HEK293 (cell line): ENCODE data around the gene RNF31.

ENCODE experiments used
- CTCF ChIA-PET: fragments of 350-600 bp; formaldehyde crosslinking; extraction: SDS; loops from one replicate; lab custom pipeline; 2021; ENCODE audit warnings: antibody characterized with exemption; lab: Yijun Ruan, JAX
- POLR2A ChIA-PET: fragments of 300-600 bp; formaldehyde crosslinking; extraction: SDS; loops from one replicate; lab custom pipeline; 2020; ENCODE audit warnings: antibody characterized with exemption, inconsistent platforms; lab: Yijun Ruan, JAX
- H3K27ac ChIP-seq: fragments of 200-500 bp; sonication (Bioruptor generic); 2 replicates; pipeline ENCODE4 v1.5.1; 2014; ENCODE audit warnings: low read depth, low read length, control low read depth, inconsistent platforms; ENCODE audit errors: extremely low read depth
- H3K36me3 ChIP-seq, 2 experiments: fragments of 200-500 bp in 1 of 2; sonication (Bioruptor generic) in 1 of 2; 1 replicate in 1 of 2; 2 replicates in 1 of 2; pipeline ENCODE4 v1.5.1; 2014 to 2017; ENCODE audit warnings: inconsistent platforms in 2 of 2, low read length in 2 of 2; ENCODE audit not compliant: control insufficient read depth in 2 of 2, insufficient read depth in 1 of 2
- H3K4me1 ChIP-seq: fragments of 200-500 bp; sonication (Bioruptor generic); 2 replicates; pipeline ENCODE4 v1.5.1; 2014; ENCODE audit warnings: mild to moderate bottlenecking, low read length, inconsistent platforms; ENCODE audit not compliant: control insufficient read depth, insufficient read depth
- H3K4me3 ChIP-seq: 2 replicates; pipeline ENCODE4 v1.5.1; 2011; ENCODE audit warnings: low read depth, mild to moderate bottlenecking, control low read depth, low read length, moderate library complexity
- H3K9me3 ChIP-seq: fragments of 200-500 bp; sonication (Bioruptor generic); 2 replicates; pipeline ENCODE4 v1.5.1; 2014; ENCODE audit warnings: low read depth, low read length, inconsistent platforms; ENCODE audit not compliant: control insufficient read depth, insufficient read depth
- GLIS2 ChIP-seq: fragments of 450-650 bp; formaldehyde crosslinking; IDR thresholded peaks from 2 replicates; pipeline ENCODE4 v1.5.1; 2016; ENCODE audit warnings: missing biosample characterization, missing genetic modification characterization
- KLF1 ChIP-seq: fragments of 450-650 bp; formaldehyde crosslinking; IDR thresholded peaks from 2 replicates; pipeline ENCODE4 v1.5.1; 2016; ENCODE audit warnings: missing biosample characterization, missing genetic modification characterization
- KLF7 ChIP-seq: fragments of 450-650 bp; formaldehyde crosslinking; IDR thresholded peaks from 2 replicates; pipeline ENCODE4 v1.5.1; 2016; ENCODE audit warnings: missing biosample characterization, missing genetic modification characterization, borderline replicate concordance
- KLF8 ChIP-seq: fragments of 450-650 bp; formaldehyde crosslinking; IDR thresholded peaks from 2 replicates; pipeline ENCODE4 v1.5.1; 2016; ENCODE audit warnings: missing biosample characterization, missing genetic modification characterization
- MZF1 ChIP-seq: fragments of 450-650 bp; formaldehyde crosslinking; IDR thresholded peaks from 2 replicates; pipeline ENCODE4 v1.5.1; 2017; ENCODE audit warnings: missing biosample characterization, missing genetic modification characterization, borderline replicate concordance
- OSR2 ChIP-seq: fragments of 450-650 bp; formaldehyde crosslinking; IDR thresholded peaks from 2 replicates; pipeline ENCODE4 v1.5.1; 2016; ENCODE audit warnings: missing biosample characterization, missing genetic modification characterization
- PRDM1 ChIP-seq: fragments of 450-650 bp; formaldehyde crosslinking; IDR thresholded peaks from 2 replicates; pipeline ENCODE4; 2016; ENCODE audit warnings: missing biosample characterization, missing genetic modification characterization
- RBAK ChIP-seq: fragments of 450-650 bp; formaldehyde crosslinking; IDR thresholded peaks from 2 replicates; pipeline ENCODE4 v1.5.1; 2016; ENCODE audit warnings: missing biosample characterization, missing genetic modification characterization
- TRIM28 ChIP-seq: IDR thresholded peaks from 2 replicates; pipeline ENCODE4 v1.6.1; 2011; ENCODE audit warnings: low read length, control low read depth, borderline replicate concordance
- ZNF112 ChIP-seq: fragments of 450-650 bp; formaldehyde crosslinking; IDR thresholded peaks from 2 replicates; pipeline ENCODE4 v1.5.0; 2017; ENCODE audit warnings: missing biosample characterization, missing genetic modification characterization
- ZNF133 ChIP-seq: fragments of 450-650 bp; formaldehyde crosslinking; IDR thresholded peaks from 2 replicates; pipeline ENCODE4 v1.5.1; 2016; ENCODE audit warnings: missing biosample characterization, missing genetic modification characterization
- ZNF2 ChIP-seq: fragments of 450-650 bp; formaldehyde crosslinking; IDR thresholded peaks from 2 replicates; pipeline ENCODE4 v1.5.1; 2016; ENCODE audit warnings: missing biosample characterization, missing genetic modification characterization
- ZNF214 ChIP-seq: fragments of 450-650 bp; formaldehyde crosslinking; IDR thresholded peaks from 2 replicates; pipeline ENCODE4 v1.5.1; 2017; ENCODE audit warnings: missing biosample characterization, mild to moderate bottlenecking, missing genetic modification characterization, borderline replicate concordance
- ZNF239 ChIP-seq: fragments of 450-650 bp; formaldehyde crosslinking; IDR thresholded peaks from 2 replicates; pipeline ENCODE4 v1.5.1; 2016; ENCODE audit warnings: missing biosample characterization, missing genetic modification characterization
- ZNF266 ChIP-seq: fragments of 450-650 bp; formaldehyde crosslinking; IDR thresholded peaks from 2 replicates; pipeline ENCODE4 v1.5.1; 2016; ENCODE audit warnings: missing biosample characterization, missing genetic modification characterization, low read depth
- ZNF335 ChIP-seq: fragments of 450-650 bp; formaldehyde crosslinking; conservative IDR thresholded peaks from 2 replicates; pipeline ENCODE4 v1.5.1; 2016; ENCODE audit warnings: missing biosample characterization, missing genetic modification characterization
- ZNF423 ChIP-seq: fragments of 450-650 bp; formaldehyde crosslinking; IDR thresholded peaks from 2 replicates; pipeline ENCODE4 v1.5.1; 2016; ENCODE audit warnings: missing biosample characterization, missing genetic modification characterization
- ZNF48 ChIP-seq: fragments of 450-650 bp; formaldehyde crosslinking; IDR thresholded peaks from 2 replicates; pipeline ENCODE4 v1.5.1; 2016; ENCODE audit warnings: missing biosample characterization, missing genetic modification characterization
- ZNF544 ChIP-seq: fragments of 450-650 bp; formaldehyde crosslinking; IDR thresholded peaks from 2 replicates; pipeline ENCODE4 v1.5.0; 2017; ENCODE audit warnings: missing biosample characterization, missing genetic modification characterization
- ZNF600 ChIP-seq: fragments of 450-650 bp; formaldehyde crosslinking; IDR thresholded peaks from 2 replicates; pipeline ENCODE4 v1.5.1; 2016; ENCODE audit warnings: missing biosample characterization, missing genetic modification characterization
- ZNF623 ChIP-seq: fragments of 450-650 bp; formaldehyde crosslinking; IDR thresholded peaks from 2 replicates; pipeline ENCODE4 v1.5.1; 2016; ENCODE audit warnings: missing biosample characterization, missing genetic modification characterization
- ZNF624 ChIP-seq: fragments of 450-650 bp; formaldehyde crosslinking; IDR thresholded peaks from 2 replicates; pipeline ENCODE4 v1.5.1; 2017; ENCODE audit warnings: missing biosample characterization, missing genetic modification characterization
- ZNF777 ChIP-seq: fragments of 450-650 bp; formaldehyde crosslinking; IDR thresholded peaks from 2 replicates; pipeline ENCODE4 v1.5.1; 2017; ENCODE audit warnings: missing biosample characterization, missing genetic modification characterization, borderline replicate concordance
- ZNF830 ChIP-seq: fragments of 450-650 bp; IDR thresholded peaks from 2 replicates; pipeline ENCODE4 v1.5.0; 2018; ENCODE audit warnings: missing biosample characterization, missing genetic modification characterization, low read depth, mild to moderate bottlenecking, moderate library complexity
- TF ChIP-seq, protein P1 (sequence below): fragments of 450-650 bp; formaldehyde crosslinking; conservative IDR thresholded peaks from 2 replicates; pipeline ENCODE4 v1.5.1; 2016; ENCODE audit warnings: low read depth, missing biosample characterization, missing genetic modification characterization
- TF ChIP-seq, protein P2 (sequence below): fragments of 450-650 bp; formaldehyde crosslinking; IDR thresholded peaks from 2 replicates; pipeline ENCODE4 v1.5.1; 2017; ENCODE audit warnings: missing biosample characterization, missing genetic modification characterization
- TF ChIP-seq, protein P3 (sequence below): fragments of 450-650 bp; IDR thresholded peaks from 2 replicates; pipeline ENCODE4 v1.5.1; 2018; ENCODE audit warnings: missing biosample characterization, missing genetic modification characterization

RNF31 gene

DNA sequence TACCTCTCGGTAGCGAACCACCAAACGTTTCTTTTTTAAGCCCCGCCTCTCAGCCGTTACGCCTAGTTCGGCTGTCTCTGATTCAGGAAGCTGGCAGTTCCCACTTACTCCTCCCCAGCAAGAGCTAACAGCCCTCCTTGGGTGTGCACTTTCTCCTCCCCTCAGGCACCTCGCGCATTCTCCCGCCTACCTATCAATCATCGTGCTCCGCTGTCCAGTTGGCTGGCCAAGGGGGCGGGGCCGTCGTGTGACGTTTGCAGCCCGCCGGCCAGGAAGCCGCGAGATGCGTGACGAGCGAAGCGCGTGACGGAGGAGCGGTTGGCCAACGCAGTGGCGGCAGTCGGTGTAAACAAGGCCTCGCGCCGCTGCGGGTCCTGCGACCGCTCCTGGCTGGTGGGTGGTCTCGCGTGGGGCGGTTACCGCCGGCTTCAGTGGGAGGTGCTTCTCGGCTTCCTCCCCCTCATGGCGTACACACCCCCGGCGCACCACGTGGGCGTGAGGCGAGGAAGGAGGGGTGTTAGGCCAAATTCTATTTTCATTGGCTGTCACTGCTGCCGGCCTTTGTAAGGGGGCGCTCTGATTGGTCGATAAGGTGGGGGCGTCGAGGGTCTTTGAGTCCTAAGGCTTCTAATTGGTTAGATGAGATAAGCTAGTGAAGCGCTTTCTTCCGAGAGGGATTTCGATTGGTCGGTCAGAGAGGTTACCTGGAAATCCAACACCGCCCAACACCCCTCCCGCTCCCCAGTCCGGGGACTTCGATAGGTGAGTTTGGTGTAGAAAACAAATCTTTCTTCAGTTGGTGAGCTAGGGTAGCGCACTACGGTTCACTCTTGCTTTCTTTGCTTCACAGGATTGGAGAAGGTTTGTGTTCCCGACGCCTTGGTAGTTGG, 32.5 kb upstream of the RNF31 start, which contains the start of the genes DCAF11 and NRL (continued):
- TF ChIP-seq, protein P1, sequence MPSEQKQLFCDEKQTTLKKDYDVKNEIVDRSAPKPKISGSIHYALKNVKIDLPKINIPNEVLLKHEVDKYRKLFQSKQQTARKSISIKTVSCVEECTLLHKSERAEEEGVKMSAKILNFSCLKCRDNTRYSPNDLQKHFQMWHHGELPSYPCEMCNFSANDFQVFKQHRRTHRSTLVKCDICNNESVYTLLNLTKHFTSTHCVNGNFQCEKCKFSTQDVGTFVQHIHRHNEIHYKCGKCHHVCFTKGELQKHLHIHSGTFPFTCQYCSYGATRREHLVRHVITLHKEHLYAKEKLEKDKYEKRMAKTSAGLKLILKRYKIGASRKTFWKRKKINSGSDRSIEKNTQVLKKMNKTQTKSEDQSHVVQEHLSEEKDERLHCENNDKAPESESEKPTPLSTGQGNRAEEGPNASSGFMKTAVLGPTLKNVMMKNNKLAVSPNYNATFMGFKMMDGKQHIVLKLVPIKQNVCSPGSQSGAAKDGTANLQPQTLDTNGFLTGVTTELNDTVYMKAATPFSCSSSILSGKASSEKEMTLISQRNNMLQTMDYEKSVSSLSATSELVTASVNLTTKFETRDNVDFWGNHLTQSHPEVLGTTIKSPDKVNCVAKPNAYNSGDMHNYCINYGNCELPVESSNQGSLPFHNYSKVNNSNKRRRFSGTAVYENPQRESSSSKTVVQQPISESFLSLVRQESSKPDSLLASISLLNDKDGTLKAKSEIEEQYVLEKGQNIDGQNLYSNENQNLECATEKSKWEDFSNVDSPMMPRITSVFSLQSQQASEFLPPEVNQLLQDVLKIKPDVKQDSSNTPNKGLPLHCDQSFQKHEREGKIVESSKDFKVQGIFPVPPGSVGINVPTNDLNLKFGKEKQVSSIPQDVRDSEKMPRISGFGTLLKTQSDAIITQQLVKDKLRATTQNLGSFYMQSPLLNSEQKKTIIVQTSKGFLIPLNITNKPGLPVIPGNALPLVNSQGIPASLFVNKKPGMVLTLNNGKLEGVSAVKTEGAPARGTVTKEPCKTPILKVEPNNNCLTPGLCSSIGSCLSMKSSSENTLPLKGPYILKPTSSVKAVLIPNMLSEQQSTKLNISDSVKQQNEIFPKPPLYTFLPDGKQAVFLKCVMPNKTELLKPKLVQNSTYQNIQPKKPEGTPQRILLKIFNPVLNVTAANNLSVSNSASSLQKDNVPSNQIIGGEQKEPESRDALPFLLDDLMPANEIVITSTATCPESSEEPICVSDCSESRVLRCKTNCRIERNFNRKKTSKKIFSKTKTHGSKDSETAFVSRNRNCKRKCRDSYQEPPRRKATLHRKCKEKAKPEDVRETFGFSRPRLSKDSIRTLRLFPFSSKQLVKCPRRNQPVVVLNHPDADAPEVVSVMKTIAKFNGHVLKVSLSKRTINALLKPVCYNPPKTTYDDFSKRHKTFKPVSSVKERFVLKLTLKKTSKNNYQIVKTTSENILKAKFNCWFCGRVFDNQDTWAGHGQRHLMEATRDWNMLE (tag by site-specific recombination) = no peak
- TF ChIP-seq ZNF544 (no peak), ZNF133 (tag by site-specific recombination) (no peak), KLF7 (tag by site-specific recombination) (0 out of 2 replicates have a peak, but pooled peaks have one; percentile 9), MZF1 (tag by site-specific recombination) (no peak), ZNF830 (tag by site-specific recombination) (no peak), RBAK (tag by site-specific recombination) (no peak), GLIS2 (peak; percentile 99), ZNF48 (tag by site-specific recombination) (no peak), KLF8 (tag by site-specific recombination) (peak; percentile 96), ZNF2 (no peak), ZNF624 (tag by site-specific recombination) (no peak), ZNF335 (peak; percentile 81)

DNA sequence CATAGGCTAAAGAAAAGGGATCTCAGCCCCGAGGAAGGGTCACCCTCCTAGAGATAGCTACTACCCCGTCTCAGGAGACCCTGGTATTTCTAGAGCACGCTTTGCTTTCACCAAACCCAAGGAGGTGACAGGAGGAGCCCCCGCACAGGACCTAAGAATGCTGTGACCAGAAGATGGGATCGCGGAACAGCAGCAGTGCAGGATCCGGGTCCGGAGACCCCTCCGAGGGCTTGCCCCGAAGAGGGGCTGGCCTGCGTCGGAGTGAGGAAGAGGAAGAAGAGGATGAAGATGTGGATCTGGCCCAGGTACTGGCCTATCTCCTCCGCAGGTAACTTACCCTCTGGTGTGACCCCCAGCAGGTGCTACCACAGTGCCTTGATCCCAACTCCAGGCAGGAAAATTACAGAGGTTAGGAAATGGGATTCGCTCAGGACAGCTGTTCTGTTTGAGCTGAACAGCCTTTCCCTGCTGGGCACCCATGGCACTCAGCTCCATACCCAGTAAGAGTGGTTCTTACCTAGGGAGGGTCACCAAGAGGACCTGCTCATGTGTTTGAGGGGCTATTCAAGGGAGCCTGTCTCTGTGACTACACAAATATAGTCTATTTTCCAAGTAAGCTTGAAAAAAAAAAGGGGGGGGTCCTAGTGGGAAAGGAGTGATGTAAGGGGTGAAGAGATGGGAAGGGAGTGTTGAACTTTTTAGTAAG, 31.7 kb upstream of the RNF31 start:
- Histone ChIP-seq H3K27ac (peak overlapping the region; percentile 2; the same call in 1 of the 2 replicates), H3K4me3 (peak overlapping the region; percentile 73), H3K36me3 (peaks cover 10 to 38% of the 10 kb centered on the region in 2 experiments; a peak in 2 of 3 replicates), H3K4me1 (no peaks in the 10 kb centered on the region), H3K9me3 (no peaks in the 10 kb centered on the region)
- TF ChIP-seq, protein P2, sequence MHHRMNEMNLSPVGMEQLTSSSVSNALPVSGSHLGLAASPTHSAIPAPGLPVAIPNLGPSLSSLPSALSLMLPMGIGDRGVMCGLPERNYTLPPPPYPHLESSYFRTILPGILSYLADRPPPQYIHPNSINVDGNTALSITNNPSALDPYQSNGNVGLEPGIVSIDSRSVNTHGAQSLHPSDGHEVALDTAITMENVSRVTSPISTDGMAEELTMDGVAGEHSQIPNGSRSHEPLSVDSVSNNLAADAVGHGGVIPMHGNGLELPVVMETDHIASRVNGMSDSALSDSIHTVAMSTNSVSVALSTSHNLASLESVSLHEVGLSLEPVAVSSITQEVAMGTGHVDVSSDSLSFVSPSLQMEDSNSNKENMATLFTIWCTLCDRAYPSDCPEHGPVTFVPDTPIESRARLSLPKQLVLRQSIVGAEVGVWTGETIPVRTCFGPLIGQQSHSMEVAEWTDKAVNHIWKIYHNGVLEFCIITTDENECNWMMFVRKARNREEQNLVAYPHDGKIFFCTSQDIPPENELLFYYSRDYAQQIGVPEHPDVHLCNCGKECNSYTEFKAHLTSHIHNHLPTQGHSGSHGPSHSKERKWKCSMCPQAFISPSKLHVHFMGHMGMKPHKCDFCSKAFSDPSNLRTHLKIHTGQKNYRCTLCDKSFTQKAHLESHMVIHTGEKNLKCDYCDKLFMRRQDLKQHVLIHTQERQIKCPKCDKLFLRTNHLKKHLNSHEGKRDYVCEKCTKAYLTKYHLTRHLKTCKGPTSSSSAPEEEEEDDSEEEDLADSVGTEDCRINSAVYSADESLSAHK = no peak
- TF ChIP-seq ZNF777 (tag by site-specific recombination) (no peak), OSR2 (tag by site-specific recombination) (no peak), ZNF266 (tag by site-specific recombination) (no peak), ZNF214 (no peak), ZNF239 (tag by site-specific recombination) (no peak), PRDM1 (tag by site-specific recombination) (no peak), ZNF623 (tag by site-specific recombination) (peak; percentile 48), ZNF423 (tag by site-specific recombination) (no peak), ZNF600 (0 out of 2 replicates have a peak, but pooled peaks have one; percentile 41), KLF1 (tag by site-specific recombination) (no peak), TRIM28 (no peak), ZNF112 (tag by site-specific recombination) (no peak)
- TF ChIP-seq, protein P3, sequence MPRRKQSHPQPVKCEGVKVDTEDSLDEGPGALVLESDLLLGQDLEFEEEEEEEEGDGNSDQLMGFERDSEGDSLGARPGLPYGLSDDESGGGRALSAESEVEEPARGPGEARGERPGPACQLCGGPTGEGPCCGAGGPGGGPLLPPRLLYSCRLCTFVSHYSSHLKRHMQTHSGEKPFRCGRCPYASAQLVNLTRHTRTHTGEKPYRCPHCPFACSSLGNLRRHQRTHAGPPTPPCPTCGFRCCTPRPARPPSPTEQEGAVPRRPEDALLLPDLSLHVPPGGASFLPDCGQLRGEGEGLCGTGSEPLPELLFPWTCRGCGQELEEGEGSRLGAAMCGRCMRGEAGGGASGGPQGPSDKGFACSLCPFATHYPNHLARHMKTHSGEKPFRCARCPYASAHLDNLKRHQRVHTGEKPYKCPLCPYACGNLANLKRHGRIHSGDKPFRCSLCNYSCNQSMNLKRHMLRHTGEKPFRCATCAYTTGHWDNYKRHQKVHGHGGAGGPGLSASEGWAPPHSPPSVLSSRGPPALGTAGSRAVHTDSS = peak; percentile 76
- ChIA-PET CTCF (interaction anchor here (0.7 to 2.4 kb wide), 4 partner anchors 19 to 71 kb away, joined by 3 to 13 read pairs (median 6); partner anchors contain the start of genes IRF9 and PSME1), POLR2A (interaction anchor here (0.5 to 8.3 kb wide), 24 partner anchors 9 to 192 kb away, joined by 3 to 163 read pairs (median 6); partner anchors contain the start of genes CHMP4A, CIDEB, EMC9 and IPO4)
